ENCODE measurements around the gene FAM107A.

The FAM107A gene

GRCh38 chr3:58574682-58575081, 2.5 kb downstream of the FAM107A start:
- Mint-ChIP-seq H3K9me3 (peaks cover 7% of the 10 kb centered on the region), H3K27ac (no peak overlapping the region), H3K4me3 (no peak overlapping the region)

GRCh38 chr3:58574106-58574505, 3.1 kb downstream of the FAM107A start:
- H3K4me3 Mint-ChIP-seq: no peak overlapping the region
- H3K4me1 Mint-ChIP-seq: peaks cover 44% of the 10 kb centered on the region
- H3K36me3 Mint-ChIP-seq (ENCODE audit: low read depth): no peaks in the 10 kb centered on the region
- H3K9me3 Mint-ChIP-seq: peaks cover 7% of the 10 kb centered on the region
- no peak for TF ChIP-seq CTCF (IDR thresholded peaks at IDR 0.05)
- peaks cover 17% of the 10 kb centered on the region for H3K27me3 Mint-ChIP-seq (ENCODE audit: low read depth, poor library complexity)
- no peak for DNase-seq
- no peak overlapping the region for H3K27ac Mint-ChIP-seq

More at GRCh38 chr3:58574682-58575081, 2.5 kb downstream of the FAM107A start:
- TF ChIP-seq CTCF (IDR thresholded peaks at IDR 0.05): no peak
- peaks cover 19% of the 10 kb centered on the region for H3K27me3 Mint-ChIP-seq (ENCODE audit: low read depth, poor library complexity)
- DNase-seq: no peak
- peaks cover 47% of the 10 kb centered on the region for H3K4me1 Mint-ChIP-seq
- H3K36me3 Mint-ChIP-seq (ENCODE audit: low read depth): no peaks in the 10 kb centered on the region

GRCh38 chr3:58573640-58574039, 3.6 kb downstream of the FAM107A start:
- TF ChIP-seq CTCF (IDR thresholded peaks at IDR 0.05): no peak
- no peaks in the 10 kb centered on the region for H3K36me3 Mint-ChIP-seq (ENCODE audit: low read depth)
- DNase-seq: no peak
- H3K27ac Mint-ChIP-seq: no peak overlapping the region
- H3K27me3 Mint-ChIP-seq (ENCODE audit: low read depth, poor library complexity): peaks cover 22% of the 10 kb centered on the region
- H3K4me1 Mint-ChIP-seq: peaks cover 44% of the 10 kb centered on the region
- H3K9me3 Mint-ChIP-seq: peaks cover 7% of the 10 kb centered on the region
- H3K4me3 Mint-ChIP-seq: no peak overlapping the region

DNA sequence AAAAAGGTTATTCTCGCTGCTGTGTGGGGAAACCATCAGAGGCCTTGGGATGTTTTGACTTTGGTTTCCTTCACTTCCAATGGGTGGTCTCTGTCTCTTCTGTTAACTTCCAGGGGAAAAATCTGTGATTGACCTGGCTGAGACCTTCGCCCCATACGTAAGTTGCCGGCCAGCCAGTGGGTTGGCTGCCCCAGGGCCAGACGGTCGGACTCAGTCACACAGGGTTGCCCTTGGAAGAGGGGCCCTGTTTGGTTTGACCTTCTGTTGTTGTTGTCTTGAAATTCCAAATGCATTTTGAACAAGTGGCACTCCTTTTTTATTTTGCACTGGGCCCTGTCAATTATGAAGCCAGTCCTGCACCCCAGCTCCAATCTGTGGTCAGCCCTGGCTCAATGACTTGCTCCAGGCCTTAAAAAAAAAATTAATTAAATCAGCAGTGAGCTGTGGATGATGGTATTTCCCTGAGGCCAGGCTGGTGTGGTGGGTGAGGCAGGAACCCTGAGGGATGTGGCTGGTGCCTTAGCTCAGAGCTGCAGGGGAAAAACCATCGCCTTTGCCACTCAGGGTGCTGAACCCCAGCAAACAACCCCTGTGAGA, 4.5 kb downstream of the FAM107A start:
- peaks cover 42% of the 10 kb centered on the region for H3K4me1 Mint-ChIP-seq
- no peak for DNase-seq
- H3K27ac Mint-ChIP-seq: no peak overlapping the region
- H3K9me3 Mint-ChIP-seq: peaks cover 7% of the 10 kb centered on the region
- H3K36me3 Mint-ChIP-seq (ENCODE audit: low read depth): no peaks in the 10 kb centered on the region
- H3K27me3 Mint-ChIP-seq (ENCODE audit: low read depth, poor library complexity): peaks cover 20% of the 10 kb centered on the region
- no peak overlapping the region for H3K4me3 Mint-ChIP-seq
- no peak for TF ChIP-seq CTCF (IDR thresholded peaks at IDR 0.05)

GRCh38 chr3:58572013-58572633, 5.1 kb downstream of the FAM107A start:
- DNase-seq: no peak
- Mint-ChIP-seq H3K4me3 (no peak overlapping the region), H3K36me3 (ENCODE audit: low read depth) (no peaks in the 10 kb centered on the region), H3K4me1 (peaks cover 36% of the 10 kb centered on the region), H3K27me3 (ENCODE audit: low read depth, poor library complexity) (peaks cover 18% of the 10 kb centered on the region), H3K27ac (peak overlapping the region; percentile 35), H3K9me3 (peaks cover 7% of the 10 kb centered on the region)
- no peak for TF ChIP-seq CTCF (IDR thresholded peaks at IDR 0.05)

DNA sequence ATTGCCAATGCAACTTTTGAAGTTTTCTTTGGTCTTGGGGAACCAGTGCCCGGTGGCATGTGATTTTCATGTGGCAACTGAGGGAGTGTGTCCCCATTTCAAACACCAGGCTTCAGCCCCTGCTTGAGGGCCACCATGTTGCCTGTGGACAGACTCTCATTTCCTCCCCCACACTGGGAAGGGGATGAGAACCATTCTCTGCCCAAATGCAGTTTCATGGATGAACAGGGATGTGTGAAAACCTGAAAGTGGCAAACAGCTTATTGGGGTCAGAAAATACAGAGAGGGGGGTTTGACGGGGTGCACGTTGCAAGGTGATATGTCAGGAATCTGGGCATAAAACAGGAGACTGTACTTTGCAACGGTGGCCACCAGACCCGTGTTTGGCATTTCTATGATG, 6.3 kb downstream of the FAM107A start:
- no peak overlapping the region for H3K4me3 Mint-ChIP-seq
- peaks cover 37% of the 10 kb centered on the region for H3K4me1 Mint-ChIP-seq
- DNase-seq: no peak
- TF ChIP-seq CTCF (IDR thresholded peaks at IDR 0.05): no peak
- H3K36me3 Mint-ChIP-seq (ENCODE audit: low read depth): no peaks in the 10 kb centered on the region
- H3K9me3 Mint-ChIP-seq: peaks cover 7% of the 10 kb centered on the region
- H3K27ac Mint-ChIP-seq: no peak overlapping the region
- peaks cover 10% of the 10 kb centered on the region for H3K27me3 Mint-ChIP-seq (ENCODE audit: low read depth, poor library complexity)
